ENCODE results near the gene IGF2R. TPM values are rescaled to one million over a fixed set of nuclear protein-coding genes. Genes with fewer than 3 reads are reported as not detected.

The IGF2R gene
- total and polyA plus RNA-seq, 2 donors (not counting 1 experiment from before 2014, with no cell fraction given): 9.5 to 53.3 TPM

- H3K27me3 Mint-ChIP-seq: no peaks in the 10 kb centered on the region
- no peaks in the 10 kb centered on the region for H3K27me3 ChIP-seq (replicated peaks in 1 of 4; ENCODE audit: control extremely low read depth in 1 of 4, control insufficient read depth in 3 of 4, insufficient read depth in 4 of 4, low read length in 3 of 4)
- no peak overlapping the region for H3K4me3 Mint-ChIP-seq
- no peaks in the 10 kb centered on the region for H3K9me3 ChIP-seq (ENCODE audit: control extremely low read depth in 1 of 3, control insufficient read depth in 2 of 3, insufficient read depth in 1 of 3, low read length in 2 of 3)
- H3K27ac ChIP-seq (ENCODE audit: low read length in 2 of 2): no peak overlapping the region
- H3K4me1 ChIP-seq (ENCODE audit: control insufficient read depth in 2 of 2, insufficient read depth in 2 of 2, low read length in 2 of 2): no peaks in the 10 kb centered on the region
- no peaks in the 10 kb centered on the region for H3K9me3 Mint-ChIP-seq (ENCODE audit: insufficient read depth)
- no peaks in the 10 kb centered on the region for H4K20me1 ChIP-seq (ENCODE audit: control insufficient read depth, insufficient read depth, low read length, poor library complexity, severe bottlenecking)
- H3K4me3 ChIP-seq (ENCODE audit: control extremely low read depth in 1 of 5, extremely low read depth in 1 of 5, insufficient read depth in 1 of 5, low read depth in 2 of 5, low read length in 4 of 5): no peak overlapping the region
- H3K79me2 ChIP-seq (ENCODE audit: control insufficient read depth, insufficient read depth, low read length): no peaks in the 10 kb centered on the region
- intact Hi-C loops (cut with micrococcal nuclease): no loop called here
- no peak overlapping the region for H3K27ac Mint-ChIP-seq
- TF ChIP-seq EZH2 (IDR thresholded peaks at IDR 0.05; ENCODE audit: borderline replicate concordance, insufficient read depth, low read depth, low read length, poor library complexity, severe bottlenecking) (no peak), CTCF (IDR thresholded peaks at IDR 0.05) (no peak)
- no peak for DNase-seq
- ChIA-PET CTCF (no interaction called here), POLR2A (no interaction called here)
- H3K9ac ChIP-seq (ENCODE audit: low read length): no peak overlapping the region
- H3K4me1 Mint-ChIP-seq: no peaks in the 10 kb centered on the region
- 69% methylated on average over 5 of the region's 6 CpGs for WGBS (ENCODE audit: insufficient coverage)
- no peaks in the 10 kb centered on the region for H3K36me3 ChIP-seq (replicated peaks in 1 of 2; ENCODE audit: control extremely low read depth in 1 of 2, control insufficient read depth in 1 of 2, extremely low read depth in 1 of 2, insufficient read depth in 2 of 2, low read length in 1 of 2)
- H2AFZ ChIP-seq (ENCODE audit: insufficient read depth, low read depth, low read length, poor library complexity, severe bottlenecking): no peak overlapping the region
- no peak for ATAC-seq (ENCODE audit: low read depth)
- H3K4me2 ChIP-seq (replicated peaks; ENCODE audit: low read depth, low read length, poor library complexity, severe bottlenecking): no peak overlapping the region
These were observed 160.1 kb downstream of the IGF2R start for GRCh38 chr6:160128879-160129516.

- H3K27me3 ChIP-seq (replicated peaks in 1 of 4; ENCODE audit: control extremely low read depth in 1 of 4, control insufficient read depth in 3 of 4, insufficient read depth in 4 of 4, low read length in 3 of 4): no peaks in the 10 kb centered on the region
- no peak overlapping the region for H3K4me3 Mint-ChIP-seq
- H3K27me3 Mint-ChIP-seq: no peaks in the 10 kb centered on the region
- no peaks in the 10 kb centered on the region for H4K20me1 ChIP-seq (ENCODE audit: control insufficient read depth, insufficient read depth, low read length, poor library complexity, severe bottlenecking)
- H3K4me1 Mint-ChIP-seq: no peaks in the 10 kb centered on the region
- no peak for ATAC-seq (ENCODE audit: low read depth)
- no peaks in the 10 kb centered on the region for H3K36me3 ChIP-seq (replicated peaks in 1 of 2; ENCODE audit: control extremely low read depth in 1 of 2, control insufficient read depth in 1 of 2, extremely low read depth in 1 of 2, insufficient read depth in 2 of 2, low read length in 1 of 2)
- H2AFZ ChIP-seq (ENCODE audit: insufficient read depth, low read depth, low read length, poor library complexity, severe bottlenecking): no peak overlapping the region
- no peak for DNase-seq
- H3K9ac ChIP-seq (ENCODE audit: low read length): no peak overlapping the region
- H3K4me2 ChIP-seq (replicated peaks; ENCODE audit: low read depth, low read length, poor library complexity, severe bottlenecking): no peak overlapping the region
- H3K9me3 Mint-ChIP-seq (ENCODE audit: insufficient read depth): no peaks in the 10 kb centered on the region
- H3K27ac Mint-ChIP-seq: no peak overlapping the region
- ChIA-PET CTCF (no interaction called here), POLR2A (no interaction called here)
- 90% methylated on average over 10 of the region's 10 CpGs for WGBS (ENCODE audit: insufficient coverage)
- no peak overlapping the region for H3K4me3 ChIP-seq (ENCODE audit: control extremely low read depth in 1 of 5, extremely low read depth in 1 of 5, insufficient read depth in 1 of 5, low read depth in 2 of 5, low read length in 4 of 5)
- H3K4me1 ChIP-seq (ENCODE audit: control insufficient read depth in 2 of 2, insufficient read depth in 2 of 2, low read length in 2 of 2): no peaks in the 10 kb centered on the region
- no peak overlapping the region for H3K27ac ChIP-seq (ENCODE audit: low read length in 2 of 2)
- H3K9me3 ChIP-seq (ENCODE audit: control extremely low read depth in 1 of 3, control insufficient read depth in 2 of 3, insufficient read depth in 1 of 3, low read length in 2 of 3): no peaks in the 10 kb centered on the region
- intact Hi-C loops (cut with micrococcal nuclease): no loop called here
- H3K79me2 ChIP-seq (ENCODE audit: control insufficient read depth, insufficient read depth, low read length): no peaks in the 10 kb centered on the region
- TF ChIP-seq CTCF (IDR thresholded peaks at IDR 0.05) (no peak), EZH2 (IDR thresholded peaks at IDR 0.05; ENCODE audit: borderline replicate concordance, insufficient read depth, low read depth, low read length, poor library complexity, severe bottlenecking) (no peak)
These were observed 161.2 kb downstream of the IGF2R start for GRCh38 chr6:160129881-160130615.
